Mucosa of gallbladder (tissue), 1 donor: ENCODE measurements around the gene ELAC1. TPM values are rescaled to one million over a fixed set of nuclear protein-coding genes. Genes with fewer than 3 reads are reported as not detected.
"Not testable (repeated sequence)": the region's sequence is repeated elsewhere in the genome, so short reads cannot be mapped to it uniquely, and the experiment has no call there.

ENCODE experiments used
- DNase-seq: peaks from one replicate; pipeline ENCODE4 v3.0.0-alpha.2; 2020; ENCODE audit warnings: low spot score
- total RNA-seq: library from RNA; stranded (reverse); gene quantifications from one replicate; pipeline ENCODE4 v1.2.1, GENCODE V29; 2021
- donor health status: DM: no; HTN: no; CAD: no.

The ELAC1 gene
- total RNA-seq, 1 donor from 2014 or later, result 8.1 TPM

GRCh38 chr18:50973367-50974126 is 5.7 kb downstream of the ELAC1 start:
- peak; percentile 31 for DNase-seq

DNA sequence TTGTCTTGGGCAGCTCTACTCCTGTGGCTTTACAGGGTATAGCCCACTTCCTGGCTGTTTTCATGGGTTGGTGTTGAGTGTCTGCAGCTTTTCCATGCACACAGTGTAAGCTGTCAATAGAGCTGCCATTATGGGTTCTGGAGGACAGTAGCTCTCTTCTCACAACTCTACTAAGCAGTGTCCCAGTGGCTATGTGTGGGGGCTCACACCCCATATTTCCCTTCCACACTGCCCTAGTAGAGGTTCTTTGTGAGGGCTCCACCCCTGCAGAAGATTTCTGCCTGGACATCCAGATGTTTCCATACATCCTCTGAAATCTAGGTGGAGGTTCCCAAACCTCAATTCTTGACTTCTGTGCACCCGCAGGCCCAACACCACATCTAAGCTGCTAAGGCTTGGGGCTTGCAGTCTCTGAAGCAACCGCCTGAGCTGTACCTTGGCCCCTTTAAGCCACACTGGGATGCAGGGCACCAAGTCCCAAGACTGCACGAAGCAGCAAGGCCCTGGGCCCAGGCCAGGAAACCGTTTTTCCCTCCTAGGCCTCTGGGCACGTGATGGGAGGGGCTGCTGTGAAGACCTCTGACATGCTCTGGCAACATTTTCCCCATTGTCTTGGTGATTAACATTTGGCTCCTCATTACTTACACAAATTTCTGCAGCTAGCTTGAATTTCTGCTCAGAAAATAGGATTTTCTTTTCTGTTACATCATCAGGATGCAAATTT is 9.4 kb downstream of the ELAC1 start:
- no peak for DNase-seq

DNA sequence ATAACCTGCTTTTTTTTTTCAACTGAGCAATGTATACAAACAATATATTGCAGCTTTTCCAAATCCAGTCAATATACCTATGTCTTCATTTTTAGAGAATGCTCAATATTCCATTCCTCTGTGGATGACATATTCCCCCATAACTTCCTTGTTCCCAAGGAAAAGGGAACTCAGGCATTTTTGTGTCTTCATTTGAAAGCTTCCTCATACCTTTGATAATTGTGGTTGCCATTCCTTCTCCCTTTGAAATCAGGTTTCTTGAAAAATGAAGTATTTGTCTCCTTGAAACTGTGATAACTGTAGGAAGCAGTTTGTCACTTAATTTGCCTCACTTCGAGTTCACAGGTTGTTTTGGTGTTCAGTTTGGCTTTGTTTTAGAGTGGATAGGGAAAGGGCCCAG is 13.5 kb downstream of the ELAC1 start:
- no peak for DNase-seq

- DNase-seq, result no peak
Observed at GRCh38 chr18:50982086-50982801, 14.4 kb downstream of the ELAC1 start.

- no peak for DNase-seq
Observed at GRCh38 chr18:50982802-50983179, 15.0 kb downstream of the ELAC1 start.

DNA sequence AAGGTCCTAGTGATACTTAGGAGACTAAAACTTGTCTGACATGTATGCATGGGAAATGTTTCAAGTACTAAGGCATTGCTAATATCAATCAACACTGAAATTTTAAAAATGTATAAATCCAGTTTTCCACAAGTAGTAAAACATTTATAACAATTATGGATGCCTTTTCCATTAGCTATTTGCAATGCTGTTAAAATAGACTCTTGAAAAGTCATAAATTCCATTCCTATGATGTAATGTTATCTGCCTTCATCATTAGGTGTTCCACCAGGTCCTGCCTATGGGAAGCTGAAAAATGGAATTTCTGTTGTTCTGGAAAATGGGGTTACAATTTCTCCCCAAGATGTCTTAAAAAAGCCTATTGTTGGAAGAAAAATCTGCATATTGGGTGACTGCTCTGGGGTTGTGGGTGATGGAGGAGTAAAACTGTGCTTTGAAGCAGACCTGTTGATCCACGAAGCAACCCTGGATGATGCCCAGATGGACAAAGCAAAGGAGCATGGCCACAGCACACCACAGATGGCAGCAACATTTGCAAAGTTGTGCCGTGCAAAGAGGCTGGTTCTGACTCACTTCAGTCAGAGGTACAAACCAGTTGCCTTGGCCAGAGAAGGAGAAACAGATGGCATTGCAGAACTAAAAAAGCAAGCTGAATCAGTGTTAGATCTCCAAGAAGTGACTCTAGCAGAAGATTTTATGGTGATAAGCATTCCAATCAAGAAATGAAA is 18.7 kb downstream of the ELAC1 start:
- no peak for DNase-seq

- DNase-seq, result no peak
Observed at GRCh38 chr18:50987261-50987660, 19.4 kb downstream of the ELAC1 start.

GRCh38 chr18:50989711-50990110 is 21.9 kb downstream of the ELAC1 start:
- DNase-seq, result no peak

GRCh38 chr18:50992351-50992762 is 24.5 kb downstream of the ELAC1 start:
- no peak for DNase-seq

DNA sequence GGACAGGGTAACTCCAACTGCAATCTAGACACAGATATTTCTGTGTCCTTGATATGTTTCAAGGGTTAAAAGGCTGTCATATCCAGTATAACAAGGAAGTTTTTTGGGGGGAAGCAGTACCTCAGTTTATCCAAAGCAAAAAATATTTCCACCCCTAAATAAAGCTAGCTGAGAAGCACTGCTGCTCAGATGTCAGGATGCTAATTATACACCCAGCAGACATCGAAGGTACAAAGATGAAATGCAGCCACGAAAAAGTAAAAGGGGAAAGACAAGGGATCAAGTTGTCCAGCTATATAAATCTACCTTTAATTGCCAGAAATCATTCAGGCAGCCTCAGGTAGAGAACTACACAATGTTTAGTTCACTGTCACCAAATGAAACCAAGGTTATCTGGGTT is 26.2 kb downstream of the ELAC1 start:
- DNase-seq, result no peak

GRCh38 chr18:51003174-51003573 is 35.3 kb downstream of the ELAC1 start:
- DNase-seq, result not testable (repeated sequence)

DNA sequence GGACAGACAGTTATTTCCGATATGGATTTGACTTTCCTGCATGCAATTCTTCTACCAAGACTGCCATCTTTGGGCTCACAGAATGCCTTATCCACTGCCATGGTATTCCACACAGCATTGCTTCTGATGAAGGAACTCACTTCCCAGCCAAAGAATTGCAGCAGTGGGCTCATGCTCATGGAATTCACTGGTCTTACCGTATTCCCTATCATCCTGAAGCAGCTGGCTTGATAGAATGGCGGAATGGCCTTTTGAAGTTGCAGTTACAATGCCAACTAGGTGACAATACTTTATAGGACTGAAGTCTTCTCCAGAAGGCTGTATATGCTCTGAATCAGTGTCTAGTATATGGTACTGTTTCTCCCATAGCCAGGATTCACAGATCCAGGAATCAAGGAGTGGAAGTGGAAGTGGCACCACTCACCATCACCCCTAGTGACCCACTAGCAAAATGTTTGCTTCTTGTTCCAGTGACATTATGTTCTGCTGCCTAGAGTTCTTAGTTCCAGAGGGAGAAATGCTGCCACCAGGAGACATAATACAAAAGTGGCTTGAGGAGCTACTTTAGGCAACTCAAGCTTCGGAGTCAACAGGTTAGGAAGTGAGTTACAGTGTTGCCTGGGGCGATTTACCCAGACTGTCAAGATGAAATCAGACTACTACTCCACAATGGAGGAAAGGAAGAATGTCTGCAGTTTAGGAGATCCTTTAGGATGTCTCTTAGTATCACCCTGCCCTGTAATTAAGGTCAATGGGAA is 38.4 kb downstream of the ELAC1 start:
- DNase-seq, result no peak

- DNase-seq, result no peak
Observed at GRCh38 chr18:51006948-51007789, 39.3 kb downstream of the ELAC1 start.

DNA sequence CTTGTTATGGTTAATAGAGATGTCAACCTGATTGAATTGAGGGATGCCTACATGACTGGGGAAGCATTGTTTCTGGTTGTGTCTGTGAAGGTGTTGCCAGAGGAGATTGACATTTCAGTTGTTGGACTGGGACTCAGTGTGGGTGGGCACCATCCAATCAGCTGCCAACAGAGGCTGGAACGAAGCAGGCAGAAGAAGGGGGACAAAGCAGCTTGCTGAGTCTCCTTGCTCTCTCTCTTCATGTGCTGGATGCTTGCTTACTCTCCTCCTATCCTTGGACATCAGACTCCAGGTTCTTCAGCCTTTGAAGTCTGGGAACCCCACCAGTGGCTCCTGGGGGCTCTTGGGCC is 39.9 kb downstream of the ELAC1 start:
- no peak for DNase-seq

DNA sequence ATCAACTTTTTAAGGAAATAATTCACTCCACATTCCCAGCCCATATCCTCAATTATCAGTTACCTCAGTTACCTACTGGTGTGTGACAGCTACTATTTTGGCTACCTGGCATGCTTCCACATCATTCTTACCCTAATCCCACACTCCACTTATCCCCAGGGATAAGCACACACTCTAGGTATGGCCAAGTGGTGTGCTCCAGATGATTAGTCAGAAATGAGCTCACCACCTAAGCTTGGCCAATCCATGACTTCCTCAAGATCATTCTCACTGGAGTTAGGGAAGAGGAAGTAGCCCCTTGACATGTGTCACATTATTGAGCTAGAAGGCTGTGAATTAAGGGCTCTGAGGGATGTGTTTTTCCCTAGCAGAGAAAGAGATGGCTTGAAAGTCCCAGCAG is 41.2 kb downstream of the ELAC1 start:
- DNase-seq, result no peak

DNA sequence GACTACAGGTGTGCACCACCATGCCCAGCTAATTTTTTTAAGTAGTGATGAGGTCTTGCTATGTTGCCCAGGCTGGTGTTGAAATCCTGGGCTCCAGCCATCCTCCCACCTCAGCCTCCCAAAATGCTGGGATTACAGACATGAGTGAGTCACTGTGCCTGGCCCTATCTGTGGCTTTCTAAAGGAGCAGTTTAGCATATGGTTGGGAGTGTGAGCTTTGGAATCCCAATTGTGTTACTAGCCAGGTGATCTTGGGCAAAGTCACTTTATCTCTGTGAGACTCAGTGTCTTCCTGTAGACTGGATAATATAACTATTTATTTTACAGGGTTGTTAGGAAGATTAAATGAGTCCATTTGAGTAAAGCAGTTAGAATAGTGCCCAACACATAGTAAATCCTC is 42.4 kb downstream of the ELAC1 start:
- DNase-seq, result no peak

- no peak for DNase-seq
Observed at GRCh38 chr18:51011709-51012108, 43.9 kb downstream of the ELAC1 start.

- DNase-seq, result no peak
Observed at GRCh38 chr18:51012441-51012840, 44.6 kb downstream of the ELAC1 start.

DNA sequence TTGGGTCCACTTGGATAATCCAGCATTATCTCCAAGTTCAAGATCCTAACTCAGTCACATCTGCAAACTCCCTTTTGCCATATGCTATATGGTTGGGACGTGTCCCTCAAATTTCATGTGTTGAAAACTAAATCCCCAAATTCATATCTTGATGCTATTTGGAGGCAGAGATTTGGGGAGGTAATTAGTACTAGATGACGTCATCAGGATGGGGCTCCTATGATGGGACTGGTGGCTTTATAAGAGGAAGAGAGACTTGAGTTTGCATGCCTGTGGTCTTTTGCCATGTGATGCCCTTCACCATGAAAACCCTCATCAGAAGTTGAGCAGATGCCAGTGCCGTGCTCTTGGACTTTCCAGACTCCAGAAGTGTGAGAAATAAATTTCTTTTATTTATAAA is 45.4 kb downstream of the ELAC1 start:
- no peak for DNase-seq

- DNase-seq, result no peak
Observed at GRCh38 chr18:51017140-51017879, 49.5 kb downstream of the ELAC1 start.
